ENCODE measurements around the gene TOP3A.

Gene TOP3A

DNA sequence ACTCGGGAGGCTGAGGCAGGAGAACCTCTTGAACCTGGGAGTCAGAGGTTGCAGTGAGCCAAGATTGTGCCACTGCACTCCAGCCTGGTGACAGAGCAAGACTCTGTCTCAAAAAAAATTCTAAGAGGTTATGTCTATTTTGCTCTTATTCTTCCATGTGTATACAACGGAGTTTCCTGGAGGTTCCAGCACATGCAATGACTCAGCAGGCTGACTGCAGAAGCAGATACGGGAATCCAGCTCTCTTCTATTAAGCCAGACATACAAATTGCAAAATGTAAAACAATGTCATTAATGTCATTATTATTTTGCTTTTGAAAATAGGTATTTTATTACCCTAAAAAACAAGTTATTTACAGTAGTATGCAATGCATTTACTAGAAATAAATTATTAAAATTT, 35.9 kb downstream of the TOP3A start:
- no peak for DNase-seq (ENCODE audit: low read depth)
- H3K4me3 ChIP-seq (ENCODE audit: low read depth, low read length), result no peak overlapping the region
- TF ChIP-seq, protein P1, sequence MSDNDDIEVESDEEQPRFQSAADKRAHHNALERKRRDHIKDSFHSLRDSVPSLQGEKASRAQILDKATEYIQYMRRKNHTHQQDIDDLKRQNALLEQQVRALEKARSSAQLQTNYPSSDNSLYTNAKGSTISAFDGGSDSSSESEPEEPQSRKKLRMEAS (IDR thresholded peaks at IDR 0.05; ENCODE audit: low read depth, low read length), result no peak
- no peak for TF ChIP-seq POLR2A (IDR thresholded peaks at IDR 0.05; ENCODE audit: extremely low read depth, insufficient read length)
- TF ChIP-seq, protein P2, sequence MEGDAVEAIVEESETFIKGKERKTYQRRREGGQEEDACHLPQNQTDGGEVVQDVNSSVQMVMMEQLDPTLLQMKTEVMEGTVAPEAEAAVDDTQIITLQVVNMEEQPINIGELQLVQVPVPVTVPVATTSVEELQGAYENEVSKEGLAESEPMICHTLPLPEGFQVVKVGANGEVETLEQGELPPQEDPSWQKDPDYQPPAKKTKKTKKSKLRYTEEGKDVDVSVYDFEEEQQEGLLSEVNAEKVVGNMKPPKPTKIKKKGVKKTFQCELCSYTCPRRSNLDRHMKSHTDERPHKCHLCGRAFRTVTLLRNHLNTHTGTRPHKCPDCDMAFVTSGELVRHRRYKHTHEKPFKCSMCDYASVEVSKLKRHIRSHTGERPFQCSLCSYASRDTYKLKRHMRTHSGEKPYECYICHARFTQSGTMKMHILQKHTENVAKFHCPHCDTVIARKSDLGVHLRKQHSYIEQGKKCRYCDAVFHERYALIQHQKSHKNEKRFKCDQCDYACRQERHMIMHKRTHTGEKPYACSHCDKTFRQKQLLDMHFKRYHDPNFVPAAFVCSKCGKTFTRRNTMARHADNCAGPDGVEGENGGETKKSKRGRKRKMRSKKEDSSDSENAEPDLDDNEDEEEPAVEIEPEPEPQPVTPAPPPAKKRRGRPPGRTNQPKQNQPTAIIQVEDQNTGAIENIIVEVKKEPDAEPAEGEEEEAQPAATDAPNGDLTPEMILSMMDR (IDR thresholded peaks at IDR 0.05; ENCODE audit: low read depth, low read length), result no peak
- no peak for TF ChIP-seq MYC (IDR thresholded peaks at IDR 0.05; ENCODE audit: low read depth, low read length)

GRCh38 chr17:18277076-18277475, 37.7 kb downstream of the TOP3A start:
- H3K4me3 ChIP-seq (ENCODE audit: low read depth, low read length), result no peak overlapping the region
- TF ChIP-seq, protein P2 (IDR thresholded peaks at IDR 0.05; ENCODE audit: low read depth, low read length), result no peak
- DNase-seq (ENCODE audit: low read depth), result no peak

- no peak for DNase-seq (ENCODE audit: low read depth)
- H3K4me3 ChIP-seq (ENCODE audit: low read depth, low read length), result no peak overlapping the region
- TF ChIP-seq, protein P1 (IDR thresholded peaks at IDR 0.05; ENCODE audit: low read depth, low read length), result no peak
- TF ChIP-seq MYC (IDR thresholded peaks at IDR 0.05; ENCODE audit: low read depth, low read length) (no peak), POLR2A (IDR thresholded peaks at IDR 0.05; ENCODE audit: extremely low read depth, insufficient read length) (no peak)
- TF ChIP-seq, protein P2 (IDR thresholded peaks at IDR 0.05; ENCODE audit: low read depth, low read length), result no peak
Measured at GRCh38 chr17:18270046-18270931, 44.5 kb downstream of the TOP3A start.

GRCh38 chr17:18267927-18268711, 46.7 kb downstream of the TOP3A start:
- no peak overlapping the region for H3K4me3 ChIP-seq (ENCODE audit: low read depth, low read length)
- DNase-seq (ENCODE audit: low read depth), result no peak
- TF ChIP-seq, protein P1 (IDR thresholded peaks at IDR 0.05; ENCODE audit: low read depth, low read length), result no peak
- TF ChIP-seq MYC (IDR thresholded peaks at IDR 0.05; ENCODE audit: low read depth, low read length) (no peak), POLR2A (IDR thresholded peaks at IDR 0.05; ENCODE audit: extremely low read depth, insufficient read length) (no peak)
- TF ChIP-seq, protein P2 (IDR thresholded peaks at IDR 0.05; ENCODE audit: low read depth, low read length), result no peak

DNA sequence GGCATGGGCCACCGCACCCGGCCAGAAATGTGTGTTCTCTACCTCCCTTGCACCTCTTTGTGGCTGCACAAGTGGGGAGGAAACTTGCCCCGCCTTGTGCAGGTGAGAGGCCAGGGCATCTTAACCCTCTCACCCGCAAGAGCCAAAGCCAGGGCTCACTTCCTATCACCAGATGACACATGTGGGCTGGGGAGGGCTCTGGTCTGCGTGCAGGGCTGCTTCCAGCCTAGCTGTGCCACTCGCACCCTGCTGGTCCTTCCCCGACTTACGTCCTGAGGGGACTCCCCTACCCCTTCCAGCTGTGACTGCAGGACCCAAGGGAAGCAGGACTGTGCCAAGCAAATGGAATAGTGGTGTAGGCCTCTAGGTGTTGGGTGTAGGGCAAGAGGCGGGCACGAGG, 47.4 kb downstream of the TOP3A start:
- DNase-seq (ENCODE audit: low read depth), result no peak
- no peak overlapping the region for H3K4me3 ChIP-seq (ENCODE audit: low read depth, low read length)
- TF ChIP-seq, protein P1 (IDR thresholded peaks at IDR 0.05; ENCODE audit: low read depth, low read length), result no peak
- TF ChIP-seq POLR2A (IDR thresholded peaks at IDR 0.05; ENCODE audit: extremely low read depth, insufficient read length), result no peak
- TF ChIP-seq, protein P2 (IDR thresholded peaks at IDR 0.05; ENCODE audit: low read depth, low read length), result no peak
- TF ChIP-seq MYC (IDR thresholded peaks at IDR 0.05; ENCODE audit: low read depth, low read length), result no peak

All from NB4 (cell line).